HL-60 (cell line): ENCODE data around the gene PIM3.

Source experiments
- DNase-seq, 2 experiments: peaks; one replicate each; pipeline ENCODE4 v3.0.0-alpha.2; 2010 to 2020; ENCODE audit warnings: low read depth in 1 of 2, low spot score in 1 of 2
- H3K27ac ChIP-seq: fragments of 250-450 bp; sonication (Bioruptor Pico); replicated peaks from 2 replicates; pipeline ENCODE4 v1.5.1; 2020; ENCODE audit warnings: mild to moderate bottlenecking, moderate library complexity
- H3K27me3 ChIP-seq: fragments of 250-450 bp; sonication (Bioruptor Pico); 2 replicates; pipeline ENCODE4 v1.5.1; 2021; ENCODE audit warnings: mild to moderate bottlenecking, moderate library complexity; ENCODE audit not compliant: insufficient read depth, poor library complexity, severe bottlenecking
- H3K4me3 ChIP-seq: replicated peaks from 2 replicates; pipeline ENCODE4 v1.5.1; 2011; ENCODE audit warnings: mild to moderate bottlenecking, control low read depth, low read length; ENCODE audit not compliant: insufficient read depth
- GABPA ChIP-seq: IDR thresholded peaks from 2 replicates; pipeline ENCODE4 v1.6.1; 2012; ENCODE audit warnings: low read depth
- POLR2AphosphoS5 ChIP-seq: IDR thresholded peaks from 2 replicates; pipeline ENCODE4 v1.6.1; 2012; ENCODE audit warnings: low read depth
- REST ChIP-seq: IDR thresholded peaks from 2 replicates; pipeline ENCODE4 v1.6.1; 2012; ENCODE audit warnings: low read depth; ENCODE audit not compliant: insufficient replicate concordance
- SPI1 ChIP-seq: IDR thresholded peaks from 2 replicates; pipeline ENCODE4 v1.6.1; 2012; ENCODE audit warnings: low read depth, mild to moderate bottlenecking, borderline replicate concordance
- TF ChIP-seq, protein P1 (sequence below): IDR thresholded peaks from one replicate; pipeline ENCODE4 v1.5.1; 2011; ENCODE audit warnings: low read length, control low read depth, inconsistent platforms; ENCODE audit not compliant: insufficient read depth

PIM3 gene

GRCh38 chr22:50008151-50009040 is 47.8 kb downstream of the PIM3 start:
- Histone ChIP-seq H3K27ac (no peak overlapping the region), H3K27me3 (peaks cover 30% of the 10 kb centered on the region), H3K4me3 (no peak overlapping the region)
- DNase-seq = no peak
- TF ChIP-seq REST = no peak
- TF ChIP-seq GABPA = no peak

DNA sequence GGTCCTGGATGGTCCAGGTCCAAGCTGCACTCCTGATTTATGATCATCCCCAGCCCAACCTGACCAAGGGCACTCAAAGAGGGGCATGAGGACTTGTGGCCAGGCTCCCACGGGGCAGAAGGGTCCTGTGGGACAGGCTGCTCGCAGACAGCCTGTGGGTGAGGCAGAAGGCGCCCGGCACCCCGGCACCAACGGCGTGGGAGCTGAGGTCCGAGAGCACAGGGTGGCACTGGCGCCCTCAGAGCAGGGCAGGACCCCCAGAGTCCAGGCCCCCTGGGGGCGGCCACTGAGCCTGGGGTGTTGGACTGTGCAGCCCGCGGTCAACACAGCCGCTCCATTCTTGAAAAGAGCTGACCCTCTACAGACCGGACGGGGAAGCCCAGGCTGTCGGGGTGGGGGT is 48.7 kb downstream of the PIM3 start:
- DNase-seq = no peak
- Histone ChIP-seq H3K4me3 (no peak overlapping the region), H3K27me3 (peaks cover 37% of the 10 kb centered on the region), H3K27ac (no peak overlapping the region)
- TF ChIP-seq, protein P1, sequence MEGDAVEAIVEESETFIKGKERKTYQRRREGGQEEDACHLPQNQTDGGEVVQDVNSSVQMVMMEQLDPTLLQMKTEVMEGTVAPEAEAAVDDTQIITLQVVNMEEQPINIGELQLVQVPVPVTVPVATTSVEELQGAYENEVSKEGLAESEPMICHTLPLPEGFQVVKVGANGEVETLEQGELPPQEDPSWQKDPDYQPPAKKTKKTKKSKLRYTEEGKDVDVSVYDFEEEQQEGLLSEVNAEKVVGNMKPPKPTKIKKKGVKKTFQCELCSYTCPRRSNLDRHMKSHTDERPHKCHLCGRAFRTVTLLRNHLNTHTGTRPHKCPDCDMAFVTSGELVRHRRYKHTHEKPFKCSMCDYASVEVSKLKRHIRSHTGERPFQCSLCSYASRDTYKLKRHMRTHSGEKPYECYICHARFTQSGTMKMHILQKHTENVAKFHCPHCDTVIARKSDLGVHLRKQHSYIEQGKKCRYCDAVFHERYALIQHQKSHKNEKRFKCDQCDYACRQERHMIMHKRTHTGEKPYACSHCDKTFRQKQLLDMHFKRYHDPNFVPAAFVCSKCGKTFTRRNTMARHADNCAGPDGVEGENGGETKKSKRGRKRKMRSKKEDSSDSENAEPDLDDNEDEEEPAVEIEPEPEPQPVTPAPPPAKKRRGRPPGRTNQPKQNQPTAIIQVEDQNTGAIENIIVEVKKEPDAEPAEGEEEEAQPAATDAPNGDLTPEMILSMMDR = no peak
- TF ChIP-seq SPI1 (no peak), GABPA (no peak), POLR2AphosphoS5 (no peak), REST (no peak)

DNA sequence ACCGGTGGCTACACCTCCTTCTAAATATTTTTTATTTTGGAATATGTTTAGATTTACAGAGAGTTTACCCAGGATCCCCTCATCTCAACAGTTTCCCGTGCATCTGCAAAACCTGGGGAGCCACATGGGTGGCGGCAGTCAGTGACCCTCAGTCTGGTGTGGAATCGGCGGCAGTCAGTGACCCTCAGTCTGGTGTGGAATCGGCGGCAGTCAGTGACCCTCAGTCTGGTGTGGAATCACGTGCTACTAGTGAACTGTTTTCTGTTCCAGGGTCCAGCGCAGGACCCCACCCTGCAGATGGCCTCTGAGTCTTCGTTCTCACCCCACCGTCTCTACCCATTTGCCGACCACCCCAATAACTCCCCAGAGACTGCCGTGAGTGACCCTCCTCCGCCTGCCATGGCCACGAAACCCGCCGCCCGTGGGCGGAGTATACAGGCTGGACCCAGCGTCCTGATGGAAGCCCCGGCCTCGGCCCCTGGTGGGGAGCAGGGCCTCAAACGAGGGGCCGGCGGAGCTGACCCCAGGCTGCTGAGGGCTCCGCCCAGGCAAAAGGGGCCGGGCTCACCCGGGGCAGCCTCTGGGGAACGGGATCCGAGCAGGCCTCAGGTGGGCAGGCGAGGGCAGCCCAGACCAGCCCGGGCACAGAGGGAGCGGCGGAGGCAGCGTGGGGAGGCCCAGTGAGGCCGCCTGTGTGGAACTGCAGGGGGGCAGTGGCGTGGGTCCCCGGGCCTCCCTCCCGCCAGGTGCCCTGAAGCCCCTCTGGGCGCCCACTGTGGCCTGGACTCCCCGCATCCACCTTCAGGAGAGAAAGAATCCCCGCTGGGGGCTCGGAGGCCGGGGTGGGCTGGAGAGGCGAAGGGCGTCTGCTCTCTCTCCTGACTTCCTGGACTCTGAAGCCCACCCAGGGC is 49.4 kb downstream of the PIM3 start:
- peaks cover 44% of the 10 kb centered on the region for H3K27me3 ChIP-seq
- no peak overlapping the region for H3K4me3 ChIP-seq
- no peak overlapping the region for H3K27ac ChIP-seq
- TF ChIP-seq, protein P1 = no peak
- TF ChIP-seq SPI1 = no peak
- TF ChIP-seq REST = no peak
- no peak for TF ChIP-seq POLR2AphosphoS5
- no peak for TF ChIP-seq GABPA
- DNase-seq = no peak
